HL-60/S4 treated with retinoic acid at 250 ng/mL for 4 days and 3 days (cell line): ENCODE results near the gene WFDC12.

Experiments
- in situ Hi-C: fragments of 300-500 bp; cut with MboI; formaldehyde crosslinking; loops from 2 replicates; pipeline ENCODE4 v1.7.0; 2022; ENCODE audit warnings: low sequenced_read_pairs

The WFDC12 gene

GRCh38 chr20:45115829-45116228 lies 8.4 kb downstream of the WFDC12 start:
- in situ Hi-C loops = no loop called here

DNA sequence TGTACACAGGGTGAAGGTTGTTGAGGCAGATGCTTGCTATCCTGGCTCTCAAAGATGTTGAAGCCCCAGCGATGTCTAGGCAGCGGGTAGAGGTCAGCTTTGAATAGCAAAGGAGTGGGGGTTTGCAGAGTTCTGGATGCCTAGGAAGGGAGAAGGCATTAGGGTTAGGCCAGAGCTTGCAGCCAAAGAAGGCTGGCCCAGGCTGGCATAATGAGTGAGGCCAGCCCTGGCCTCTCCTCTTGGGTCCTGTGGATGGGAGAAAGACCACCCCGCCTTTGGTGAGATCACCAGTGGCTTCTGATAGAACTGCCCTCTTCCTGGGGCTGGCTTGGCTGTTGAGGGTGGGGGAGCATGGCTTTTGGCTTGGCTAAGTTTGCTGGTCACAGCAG lies 8.9 kb downstream of the WFDC12 start:
- in situ Hi-C loops = no loop called here

- in situ Hi-C loops = no loop called here
Observed at GRCh38 chr20:45114465-45115385, 9.5 kb downstream of the WFDC12 start, which contains the start of gene WFDC5. Gene WFDC5, minus strand, starts transcription at chr20:45115174. Its CDS starts 91 bp downstream, at chr20:45115083.

DNA sequence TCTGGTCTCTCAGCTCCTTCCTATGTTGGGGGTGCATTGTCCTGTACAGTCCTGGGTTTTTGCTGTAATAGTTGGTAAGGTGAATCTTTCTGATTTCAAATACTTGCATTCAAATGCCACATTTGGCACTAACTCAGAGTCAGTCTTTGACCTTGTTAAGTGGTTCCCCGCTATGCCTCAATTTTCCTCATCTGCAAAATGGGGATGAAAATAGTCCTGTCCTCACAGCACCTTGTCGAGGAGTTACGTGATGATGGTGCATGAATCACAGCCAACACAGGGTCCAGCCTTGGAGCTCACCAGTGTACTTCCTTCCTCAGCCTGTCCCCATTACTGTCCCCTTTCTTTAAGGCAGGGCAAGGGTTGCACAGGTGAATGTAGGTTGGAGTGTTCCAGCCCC lies 10.4 kb downstream of the WFDC12 start:
- in situ Hi-C loops = no loop called here

DNA sequence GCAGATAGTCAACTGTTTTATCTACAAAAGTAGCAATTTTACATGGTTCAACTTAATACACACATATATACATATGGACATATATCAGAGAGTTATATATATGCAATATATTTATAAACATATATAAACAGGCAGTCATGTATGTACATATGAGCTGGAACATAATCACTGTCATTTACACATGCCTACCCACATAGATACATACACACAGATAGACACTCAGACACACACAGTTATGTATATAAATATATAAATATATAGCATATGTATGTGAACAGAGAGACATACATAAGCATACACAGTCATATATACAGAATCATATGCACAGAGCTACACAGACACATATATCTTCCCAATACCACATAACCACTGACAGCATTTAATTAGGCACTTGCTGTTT lies 11.5 kb downstream of the WFDC12 start:
- in situ Hi-C loops = no loop called here

GRCh38 chr20:45111799-45112471 lies 12.3 kb downstream of the WFDC12 start:
- in situ Hi-C loops = no loop called here

- in situ Hi-C loops = no loop called here
Observed at GRCh38 chr20:45111285-45111684, 13.0 kb downstream of the WFDC12 start.

GRCh38 chr20:45110301-45110700 lies 14.0 kb downstream of the WFDC12 start:
- in situ Hi-C loops = no loop called here

DNA sequence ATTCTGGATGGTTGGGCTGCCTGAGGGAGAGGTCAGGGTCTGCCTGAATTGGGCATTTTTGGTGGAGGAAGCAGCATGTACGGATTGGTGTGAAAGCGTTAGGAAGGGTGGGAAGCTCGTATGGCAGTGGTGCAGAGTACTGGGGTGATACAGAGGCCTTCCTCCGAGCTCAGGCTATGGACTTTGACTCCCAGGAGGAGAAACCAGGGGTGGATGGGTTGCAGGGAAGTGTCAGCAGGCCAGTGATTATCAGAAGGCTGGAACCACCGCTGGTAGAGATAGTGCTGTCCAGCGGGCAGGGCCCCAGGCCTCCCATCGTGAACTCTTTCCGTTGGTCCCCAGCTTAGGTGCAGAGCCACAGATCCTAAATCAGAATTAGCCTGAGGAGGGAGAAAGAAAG lies 14.6 kb downstream of the WFDC12 start:
- in situ Hi-C loops = no loop called here

- in situ Hi-C loops = no loop called here
Observed at GRCh38 chr20:45105317-45105716, 18.9 kb downstream of the WFDC12 start.

- in situ Hi-C loops = no loop called here
Observed at GRCh38 chr20:45104786-45105185, 19.5 kb downstream of the WFDC12 start.

- in situ Hi-C loops = no loop called here
Observed at GRCh38 chr20:45103072-45103471, 21.2 kb downstream of the WFDC12 start.

- in situ Hi-C loops = no loop called here
Observed at GRCh38 chr20:45101333-45101850, 22.9 kb downstream of the WFDC12 start.

- in situ Hi-C loops = no loop called here
Observed at GRCh38 chr20:45100563-45101245, 23.6 kb downstream of the WFDC12 start, which contains the start of gene KCNS1. Gene KCNS1, minus strand, starts transcription at chr20:45101127. Its CDS starts 1,891 bp downstream, at chr20:45099236.

GRCh38 chr20:45098103-45098773 lies 26.0 kb downstream of the WFDC12 start:
- in situ Hi-C loops = no loop called here

- in situ Hi-C loops = no loop called here
Observed at GRCh38 chr20:45097485-45098102, 26.7 kb downstream of the WFDC12 start.

GRCh38 chr20:45096781-45097180 lies 27.5 kb downstream of the WFDC12 start:
- in situ Hi-C loops = no loop called here

- in situ Hi-C loops = no loop called here
Observed at GRCh38 chr20:45095805-45096238, 28.4 kb downstream of the WFDC12 start.

DNA sequence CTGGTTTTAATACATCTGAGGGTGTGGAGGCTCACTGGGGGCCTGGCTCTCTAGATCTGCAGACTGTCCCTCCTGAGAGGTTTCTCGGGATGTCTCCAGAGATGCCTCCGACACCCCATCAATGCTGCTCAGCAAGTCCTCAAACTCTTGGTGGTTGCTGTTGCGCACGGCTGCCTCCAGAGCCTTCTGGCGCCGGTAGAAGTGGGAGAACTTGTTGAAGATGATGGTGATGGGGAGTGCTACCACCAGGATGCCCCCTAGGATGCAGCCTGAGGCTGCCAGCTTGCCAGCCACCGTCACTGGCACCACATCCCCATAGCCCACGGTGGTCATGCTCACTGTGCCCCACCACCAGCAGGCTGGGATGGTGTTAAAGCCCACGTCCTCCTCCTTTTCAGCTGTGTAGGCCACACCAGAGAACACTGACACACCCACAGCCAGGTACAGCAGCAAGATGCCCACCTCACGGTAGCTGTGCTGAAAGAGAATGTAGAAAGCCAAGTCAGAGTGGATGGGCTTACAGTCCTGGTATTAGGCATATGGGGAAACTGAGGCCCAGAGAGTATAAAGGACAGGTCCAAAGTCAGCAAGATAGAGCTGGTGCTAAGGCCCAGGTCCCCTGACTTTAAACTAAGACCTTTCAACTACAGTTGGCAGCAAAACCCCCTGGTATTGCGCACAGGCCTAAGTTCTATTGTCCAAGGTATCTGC lies 29.2 kb downstream of the WFDC12 start:
- in situ Hi-C loops = no loop called here
